HepG2 (cell line): ENCODE results near the gene B4GALT5. TPM values are rescaled to one million over a fixed set of nuclear protein-coding genes. Genes with fewer than 3 reads are reported as not detected.

Experiments used
- ATAC-seq: fragments of 200-7000 bp; cut with Tn5 transposase; 3 replicates; pipeline ENCODE4 v1.9.1; 2020; ENCODE audit warnings: mild to moderate bottlenecking, moderate library complexity
- BruUV-seq: library from RNA; stranded (reverse); fragments of 400-500 nt; replicated peaks from 2 replicates; lab custom pipeline; 2021; lab: Mats Ljungman, UMichigan
- CTCF ChIA-PET: fragments of 300-600 bp; formaldehyde crosslinking; extraction: SDS; loops from one replicate; lab custom pipeline; 2021; ENCODE audit warnings: low total read pairs, inconsistent platforms, low intra/inter-chr PET ratio; lab: Yijun Ruan, JAX
- POLR2A ChIA-PET: fragments of 350-600 bp; sonication (Branson Sonifier 250); formaldehyde crosslinking; loops from one replicate; lab custom pipeline; 2020; ENCODE audit warnings: antibody characterized with exemption, inconsistent platforms; lab: Yijun Ruan, JAX
- DNase-seq: peaks from one replicate; pipeline ENCODE4 v3.0.0-alpha.2; 2015; ENCODE audit warnings: low spot score
- FAIRE-seq: peaks from 3 replicates; lab custom pipeline; 2011; peaks lifted over from hg19 to GRCh38; lab: Jason Lieb, UNC
- H2AFZ ChIP-seq: one replicate; pipeline ENCODE4 v1.6.1; 2011; ENCODE audit warnings: low read length, inconsistent platforms
- H3K27ac ChIP-seq: fragments of 300-600 bp; 3 replicates; pipeline ENCODE4 v1.8.0; 2011; ENCODE audit warnings: mixed run types, mild to moderate bottlenecking, mixed read lengths, low read length, inconsistent platforms; ENCODE audit not compliant: insufficient read depth; ENCODE audit errors: extremely low read length
- H3K27me3 ChIP-seq, 2 experiments: fragments of 200-600 bp in 1 of 2; 2 replicates in 1 of 2; 3 replicates in 1 of 2; pipeline versions ENCODE4 v1.6.0 to v1.8.0; 2011; ENCODE audit warnings: low read length in 2 of 2, mild to moderate bottlenecking in 2 of 2, moderate library complexity in 2 of 2, inconsistent platforms in 1 of 2; ENCODE audit not compliant: insufficient read depth in 2 of 2, control insufficient read depth in 1 of 2
- H3K36me3 ChIP-seq, 2 experiments: fragments of 200-600 bp in 1 of 2; replicated peaks in 1 of 2; 2 replicates in 1 of 2; 3 replicates in 1 of 2; pipeline versions ENCODE4 v1.5.1 to v1.8.0; 2011; ENCODE audit warnings: low read length in 2 of 2, inconsistent platforms in 1 of 2; ENCODE audit not compliant: insufficient read depth in 2 of 2, control insufficient read depth in 1 of 2
- H3K4me1 ChIP-seq: 2 replicates; pipeline ENCODE4 v1.5.1; 2012; ENCODE audit warnings: low read length, inconsistent platforms; ENCODE audit not compliant: insufficient read depth
- H3K4me2 ChIP-seq: 2 replicates; pipeline ENCODE4 v1.6.0; 2011; ENCODE audit warnings: low read depth, low read length, inconsistent platforms
- H3K4me3 ChIP-seq, 3 experiments: fragments of 200-600 bp in 1 of 3; sonication (generic), shearing (Covaris generic) in 1 of 3; replicated peaks in 1 of 3; 2 replicates each; pipeline ENCODE4 v1.5.1; 2011 to 2016; ENCODE audit warnings: low read length in 3 of 3, inconsistent platforms in 2 of 3, low read depth in 2 of 3, mild to moderate bottlenecking in 2 of 3, control low read depth in 1 of 3, mixed read lengths in 1 of 3; ENCODE audit not compliant: insufficient read depth in 1 of 3
- H3K79me2 ChIP-seq: one replicate; pipeline ENCODE4 v1.6.1; 2011; ENCODE audit warnings: low read length, inconsistent platforms; ENCODE audit not compliant: insufficient read depth
- H3K9ac ChIP-seq: 2 replicates; pipeline ENCODE4 v1.6.0; 2011; ENCODE audit warnings: mild to moderate bottlenecking, low read depth, low read length, inconsistent platforms; ENCODE audit not compliant: insufficient read depth
- H3K9me3 ChIP-seq: 2 replicates; pipeline ENCODE4 v1.5.1; 2012; ENCODE audit warnings: mild to moderate bottlenecking, low read length
- H4K20me1 ChIP-seq: 2 replicates; pipeline ENCODE4 v1.6.0; 2011; ENCODE audit warnings: inconsistent platforms, mild to moderate bottlenecking, low read length, moderate library complexity; ENCODE audit not compliant: insufficient read depth
- ARNT ChIP-seq: fragments of 450-650 bp; IDR thresholded peaks from 2 replicates; pipeline ENCODE4 v1.6.1; 2017
- BCLAF1 ChIP-seq: fragments of 450-650 bp; IDR thresholded peaks from 2 replicates; pipeline ENCODE4 v1.6.1; 2017; ENCODE audit warnings: mild to moderate bottlenecking
- CREB1 ChIP-seq, 2 experiments: fragments of 450-650 bp in 1 of 2; IDR thresholded peaks; 2 replicates each; pipeline ENCODE4 v1.6.1; 2016 to 2017; ENCODE audit warnings: control low read depth in 1 of 2, mild to moderate bottlenecking in 1 of 2, missing compliant biosample characterization in 1 of 2, missing genetic modification characterization in 1 of 2
- MATR3 ChIP-seq: sonication (generic); formaldehyde crosslinking; IDR thresholded peaks from 2 replicates; pipeline ENCODE4 v1.4.0; 2020; ENCODE audit warnings: missing genetic modification reagents
- MXI1 ChIP-seq: IDR thresholded peaks from 3 replicates; pipeline ENCODE4 v1.6.1; 2012; ENCODE audit warnings: low read depth, low read length, inconsistent platforms, borderline replicate concordance
- RAD51 ChIP-seq: fragments of 450-650 bp; IDR thresholded peaks from 2 replicates; pipeline ENCODE4 v1.6.1; 2016; ENCODE audit warnings: borderline replicate concordance
- SAP130 ChIP-seq: IDR thresholded peaks from 2 replicates; pipeline ENCODE4 v1.6.1; 2016; ENCODE audit warnings: low read depth
- SPEN ChIP-seq: sonication (generic); formaldehyde crosslinking; IDR thresholded peaks from 2 replicates; pipeline ENCODE4 v1.5.1; 2020; ENCODE audit warnings: low read depth, mild to moderate bottlenecking, missing genetic modification reagents
- TERF1 ChIP-seq: sonication (generic); formaldehyde crosslinking; IDR thresholded peaks from 2 replicates; pipeline ENCODE4 v1.8.0; 2022; ENCODE audit warnings: mild to moderate bottlenecking, missing genetic modification reagents, moderate library complexity
- ZFP82 ChIP-seq: sonication (generic); formaldehyde crosslinking; IDR thresholded peaks from 2 replicates; pipeline ENCODE4 v1.5.1; 2020; ENCODE audit warnings: mild to moderate bottlenecking, missing genetic modification reagents, borderline replicate concordance
- ZNF75D ChIP-seq: sonication (generic); formaldehyde crosslinking; IDR thresholded peaks from 2 replicates; pipeline ENCODE4 v1.8.1; 2023; ENCODE audit warnings: missing genetic modification reagents, mild to moderate bottlenecking, borderline replicate concordance
- ZNF839 ChIP-seq: sonication (generic); formaldehyde crosslinking; IDR thresholded peaks from 2 replicates; pipeline ENCODE4 v1.4.0; 2020; ENCODE audit warnings: missing genetic modification reagents, mild to moderate bottlenecking, borderline replicate concordance
- ZSCAN21 ChIP-seq: sonication (generic); formaldehyde crosslinking; IDR thresholded peaks from 2 replicates; pipeline ENCODE4 v1.8.0; 2022; ENCODE audit warnings: mild to moderate bottlenecking, missing genetic modification reagents, moderate library complexity, borderline replicate concordance
- WGBS: methylation state at CpG from one replicate; pipeline ENCODE4 v1.1.6; 2017; ENCODE audit warnings: low lambda C conversion rate; 5-methylcytosine and 5-hydroxymethylcytosine counted together
- in situ Hi-C: cut with HindIII; loops from 2 replicates; pipeline ENCODE4 v1.10.0; 2017; ENCODE audit warnings: low pct_unique_long_range_greater_than_20kb; ENCODE audit not compliant: extremely low pct_ligation_motif_present
- intact Hi-C: fragments of 100-400 bp; cut with micrococcal nuclease; formaldehyde crosslinking; loops from one replicate; pipeline ENCODE4 v1.10.0; 2022; ENCODE audit not compliant: unreplicated experiment
- polyA plus RNA-seq, 8 experiments: library from polyadenylated mRNA; depleted of rRNA in 3 of 8; stranded (reverse) in 7 of 8; unstranded in 1 of 8; fragments of >200 nt; fragmentation: Illumina TruSeq in 4 of 8; extraction: Trizol in 4 of 8; gene quantifications; 2 replicates each; pipeline versions ENCODE4 v1.2.1 to v1.2.3, GENCODE V29; 2011 to 2016; ENCODE audit warnings: low read depth in 4 of 8, missing spikeins in 1 of 8, mixed read lengths in 1 of 8; ENCODE audit not compliant: insufficient read depth in 1 of 8
- total RNA-seq, 5 experiments: library from RNA; depleted of rRNA; stranded (reverse); fragments of >200 nt; fragmentation: Illumina TruSeq; extraction: Trizol; gene quantifications; 2 replicates each; pipeline ENCODE4 v1.2.3, GENCODE V29; 2016; ENCODE audit warnings: low read depth in 1 of 5
- TF ChIP-seq, protein P1 (sequence below): sonication (generic); formaldehyde crosslinking; IDR thresholded peaks from 2 replicates; pipeline ENCODE4 v1.5.0; 2020; ENCODE audit warnings: mild to moderate bottlenecking, missing genetic modification reagents, borderline replicate concordance
- TF ChIP-seq, protein P2 (sequence below): sonication (generic); formaldehyde crosslinking; conservative IDR thresholded peaks from 2 replicates; pipeline ENCODE4 v1.4.0; 2020; ENCODE audit warnings: missing genetic modification reagents

The B4GALT5 gene
- total and polyA plus RNA-seq, 2 of the 13 experiments (the other 11 are each of a cell fraction or from before 2014, with no cell fraction given) = 27.3 to 30.9 TPM

DNA sequence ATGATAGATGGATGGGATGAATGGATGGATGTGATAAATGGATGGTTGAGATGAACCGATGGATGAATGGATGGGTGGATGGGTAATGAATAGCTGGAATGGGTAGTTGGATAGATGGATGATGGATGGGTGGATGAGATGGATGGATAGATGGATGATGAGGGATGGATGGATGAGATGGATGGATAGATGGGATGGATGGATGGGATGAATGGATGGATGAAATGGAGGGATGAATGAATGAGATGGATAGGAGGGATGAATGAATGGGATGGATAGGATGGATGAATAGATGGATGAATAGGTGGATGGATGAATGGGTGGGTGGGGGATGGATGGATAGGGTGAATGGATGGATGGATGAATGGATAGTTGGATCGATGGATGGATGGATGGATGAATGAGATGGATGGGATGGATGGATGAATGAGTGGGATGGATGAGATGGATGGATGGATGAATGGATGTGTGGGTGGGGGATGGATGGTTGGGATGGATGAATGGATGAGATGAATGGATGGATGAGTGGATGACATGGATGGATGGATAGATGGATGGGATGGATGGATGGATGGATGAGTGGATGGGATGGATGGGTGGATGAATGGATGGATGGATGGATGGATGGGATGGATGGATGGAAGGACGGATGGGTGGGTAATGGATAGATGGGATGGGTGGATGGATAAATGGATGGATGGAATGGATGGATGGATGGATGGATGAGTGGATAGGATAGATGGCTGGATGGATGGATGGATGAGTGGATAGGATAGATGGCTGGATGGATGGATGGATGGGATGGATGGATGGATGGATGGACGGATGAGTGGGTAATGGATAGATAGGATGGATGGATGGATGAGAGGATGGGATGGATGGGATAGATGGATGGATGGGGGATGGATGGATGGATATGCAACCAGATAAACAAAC, 94.3 kb downstream of the B4GALT5 start (continued):
- TF ChIP-seq RAD51 = peak; percentile 28; the same call in 1 of the 2 replicates
- TF ChIP-seq, protein P1, sequence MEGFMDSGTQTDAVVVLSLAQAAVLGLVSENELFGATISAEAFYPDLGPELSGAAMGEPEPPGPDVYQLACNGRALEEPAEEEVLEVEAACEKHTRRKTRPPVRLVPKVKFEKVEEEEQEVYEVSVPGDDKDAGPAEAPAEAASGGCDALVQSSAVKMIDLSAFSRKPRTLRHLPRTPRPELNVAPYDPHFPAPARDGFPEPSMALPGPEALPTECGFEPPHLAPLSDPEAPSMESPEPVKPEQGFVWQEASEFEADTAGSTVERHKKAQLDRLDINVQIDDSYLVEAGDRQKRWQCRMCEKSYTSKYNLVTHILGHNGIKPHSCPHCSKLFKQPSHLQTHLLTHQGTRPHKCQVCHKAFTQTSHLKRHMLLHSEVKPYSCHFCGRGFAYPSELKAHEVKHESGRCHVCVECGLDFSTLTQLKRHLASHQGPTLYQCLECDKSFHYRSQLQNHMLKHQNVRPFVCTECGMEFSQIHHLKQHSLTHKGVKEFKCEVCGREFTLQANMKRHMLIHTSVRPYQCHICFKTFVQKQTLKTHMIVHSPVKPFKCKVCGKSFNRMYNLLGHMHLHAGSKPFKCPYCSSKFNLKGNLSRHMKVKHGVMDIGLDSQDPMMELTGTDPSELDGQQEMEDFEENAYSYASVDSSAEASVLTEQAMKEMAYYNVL (CRISPR knock-in tag) = peak; percentile 61; the same call in 1 of the 2 replicates
- TF ChIP-seq ARNT = peak; percentile 25; the same call in 1 of the 2 replicates

GRCh38 chr20:49618289-49618688, 95.4 kb downstream of the B4GALT5 start:
- Histone ChIP-seq H3K79me2 (no peaks in the 10 kb centered on the region), H3K4me2 (no peak overlapping the region), H3K27ac (no peak overlapping the region), H3K9ac (no peak overlapping the region), H3K27me3 (peaks cover 0 to 6% of the 10 kb centered on the region in 2 experiments; a peak in 1 of 5 replicates), H3K9me3 (no peaks in the 10 kb centered on the region), H3K36me3 (no peaks in the 10 kb centered on the region), H3K4me3 (no peak overlapping the region), H3K4me1 (peaks cover 45% of the 10 kb centered on the region), H4K20me1 (no peaks in the 10 kb centered on the region), H2AFZ (no peak overlapping the region)
- no TSS peak for BruUV-seq
- intact Hi-C loops (loop anchor here (2.0 kb wide), 1 partner anchor 45 kb away; no protein-coding TSS in a partner anchor), in situ Hi-C loops (no loop called here)
- DNase-seq = no peak
- POLR2A ChIA-PET = no interaction called here
- FAIRE-seq = no peak
- ATAC-seq = no peak
- CTCF ChIA-PET = no interaction called here
- WGBS = 9% methylated on average over 2 of the region's 2 CpGs
- no peak for TF ChIP-seq ZNF75D
- TF ChIP-seq TERF1 = no peak
- no peak for TF ChIP-seq ZNF839 (CRISPR knock-in tag)
- TF ChIP-seq ZSCAN21 (CRISPR knock-in tag) = no peak
- TF ChIP-seq ZFP82 = no peak
- TF ChIP-seq SAP130 (CRISPR knock-in tag) = no peak
- TF ChIP-seq CREB1 (IDR thresholded peaks at IDR 0.05) = no peak; the same call in 1 of the 2 replicates
- no peak for TF ChIP-seq CREB1 (CRISPR knock-in tag; IDR thresholded peaks at IDR 0.05)
- no peak for TF ChIP-seq MATR3 (CRISPR knock-in tag)
- TF ChIP-seq, protein P2, sequence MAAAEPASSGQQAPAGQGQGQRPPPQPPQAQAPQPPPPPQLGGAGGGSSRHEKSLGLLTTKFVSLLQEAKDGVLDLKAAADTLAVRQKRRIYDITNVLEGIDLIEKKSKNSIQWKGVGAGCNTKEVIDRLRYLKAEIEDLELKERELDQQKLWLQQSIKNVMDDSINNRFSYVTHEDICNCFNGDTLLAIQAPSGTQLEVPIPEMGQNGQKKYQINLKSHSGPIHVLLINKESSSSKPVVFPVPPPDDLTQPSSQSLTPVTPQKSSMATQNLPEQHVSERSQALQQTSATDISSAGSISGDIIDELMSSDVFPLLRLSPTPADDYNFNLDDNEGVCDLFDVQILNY = no peak
- no peak for TF ChIP-seq BCLAF1
- no peak for TF ChIP-seq MXI1
- no peak for TF ChIP-seq SPEN (CRISPR knock-in tag)
